HG02623 (cell line): Measurements from ENCODE around the gene WDFY3.

Source experiments
- ATAC-seq: cut with Tn5 transposase; IDR thresholded peaks from one replicate; pipeline ENCODE4 v1.9.1; 2021; ENCODE audit warnings: moderate library complexity; ENCODE audit not compliant: unreplicated experiment

WDFY3 gene

DNA sequence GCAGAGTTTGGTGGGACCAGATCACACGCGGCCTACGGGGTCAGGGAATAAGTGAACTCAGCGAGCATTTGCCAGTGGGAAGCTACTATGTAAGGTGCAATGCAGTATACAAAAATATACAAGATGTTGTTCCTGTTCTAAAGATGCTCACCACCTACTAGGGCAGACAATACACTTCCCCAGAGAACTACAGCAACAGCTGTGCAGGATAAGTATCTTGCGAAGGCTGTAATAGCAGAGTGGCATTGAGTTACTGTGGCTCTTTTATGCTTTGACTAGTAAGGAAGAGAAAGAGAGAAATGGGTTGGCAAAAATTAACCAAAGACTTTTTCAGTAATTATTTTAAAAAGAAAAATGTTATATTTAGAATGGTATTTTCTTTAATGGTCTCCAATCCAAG, 322.4 kb downstream of the WDFY3 start:
- no peak for ATAC-seq

DNA sequence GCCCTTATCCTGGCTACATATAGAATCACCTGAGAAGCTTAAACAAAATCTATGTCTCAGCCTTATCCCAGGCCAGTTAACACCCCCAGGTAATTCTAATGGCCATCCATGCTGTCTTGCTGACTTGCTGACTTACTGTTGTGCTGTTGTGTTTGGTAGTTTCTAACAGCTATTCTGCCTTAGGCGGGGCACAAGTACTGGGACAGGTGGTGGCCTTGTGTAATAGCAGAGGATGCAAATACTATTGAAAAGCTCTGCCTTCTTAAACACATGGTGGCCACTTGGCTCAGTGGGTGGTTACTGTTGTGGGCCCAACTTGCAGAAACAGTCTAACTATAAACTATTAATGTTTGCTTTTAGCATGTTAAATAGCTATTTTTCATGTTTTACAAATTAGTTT, 327.3 kb downstream of the WDFY3 start:
- ATAC-seq, result no peak

DNA sequence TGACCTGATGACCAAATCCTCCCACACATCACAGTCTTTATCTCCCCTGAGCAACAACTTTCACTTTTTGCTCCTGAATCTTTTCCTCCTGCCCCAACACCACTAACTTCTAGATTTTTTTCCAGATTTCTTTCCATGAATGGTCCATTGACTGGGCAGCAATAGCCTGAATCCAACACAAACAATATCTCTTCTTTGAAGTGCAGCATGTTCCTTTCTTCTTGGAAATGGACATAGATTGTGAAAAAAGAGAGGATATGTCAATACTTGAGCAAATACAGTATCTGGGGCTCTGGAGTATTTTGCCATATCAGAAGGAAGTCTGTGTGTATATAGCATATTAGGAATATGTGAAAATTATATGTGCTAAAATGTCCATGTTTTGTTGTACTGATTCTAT, 328.4 kb downstream of the WDFY3 start:
- no peak for ATAC-seq

DNA sequence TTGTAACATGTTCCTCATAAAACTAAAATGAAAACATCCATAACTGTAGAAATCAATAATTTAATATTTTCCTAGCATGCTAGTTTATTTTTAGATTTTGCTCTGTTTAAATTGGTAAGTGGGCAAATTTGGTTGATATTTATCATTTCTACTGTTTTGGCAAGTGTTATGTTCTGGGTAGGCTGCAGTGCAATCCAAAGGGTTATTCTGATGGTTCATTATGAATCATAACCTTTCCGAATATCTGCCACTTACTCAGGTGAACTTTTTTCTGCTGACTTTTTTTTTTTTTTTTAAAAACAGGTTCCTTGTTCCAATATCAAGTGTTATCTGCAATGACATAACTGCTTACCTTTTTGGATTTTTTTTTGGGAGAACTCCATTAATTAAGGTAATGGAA, 331.5 kb downstream of the WDFY3 start:
- no peak for ATAC-seq

DNA sequence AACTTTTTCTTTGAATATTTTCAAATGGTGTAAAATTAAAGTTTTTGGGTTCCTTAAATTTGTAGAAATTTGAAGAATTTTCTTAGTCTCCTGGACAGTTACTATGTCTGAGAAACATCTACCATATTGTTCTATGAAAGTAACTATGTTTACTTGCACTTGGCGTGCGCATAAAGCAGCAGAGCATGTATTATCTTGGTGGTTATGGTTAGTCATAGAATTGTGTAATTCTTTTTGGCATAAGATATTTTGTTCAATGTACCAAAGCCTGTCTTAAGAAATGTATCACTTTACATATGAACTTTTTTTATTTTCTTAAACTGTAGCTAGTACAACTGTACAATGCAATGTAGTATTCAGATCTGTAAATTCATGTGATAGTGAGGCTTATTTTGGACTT, 334.4 kb downstream of the WDFY3 start:
- ATAC-seq, result no peak

DNA sequence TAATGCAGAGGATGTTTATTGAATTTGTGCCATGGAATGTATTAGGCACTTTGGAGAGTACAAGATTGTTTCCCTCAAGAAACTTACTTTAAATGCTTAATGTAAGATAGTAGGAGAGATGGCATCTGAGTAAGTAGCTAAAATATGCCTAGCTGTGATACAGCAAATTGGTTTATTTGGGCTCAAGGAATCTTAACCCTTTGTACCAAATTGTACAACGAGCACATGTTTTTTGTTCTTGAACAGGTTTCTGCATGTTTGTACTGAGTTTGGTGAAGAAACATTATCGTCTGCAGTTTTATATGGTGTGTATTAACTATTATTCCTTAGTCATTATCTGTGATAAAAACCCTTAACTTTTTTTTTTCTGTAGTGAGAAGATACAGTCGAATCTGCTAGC, 334.9 kb downstream of the WDFY3 start:
- no peak for ATAC-seq

DNA sequence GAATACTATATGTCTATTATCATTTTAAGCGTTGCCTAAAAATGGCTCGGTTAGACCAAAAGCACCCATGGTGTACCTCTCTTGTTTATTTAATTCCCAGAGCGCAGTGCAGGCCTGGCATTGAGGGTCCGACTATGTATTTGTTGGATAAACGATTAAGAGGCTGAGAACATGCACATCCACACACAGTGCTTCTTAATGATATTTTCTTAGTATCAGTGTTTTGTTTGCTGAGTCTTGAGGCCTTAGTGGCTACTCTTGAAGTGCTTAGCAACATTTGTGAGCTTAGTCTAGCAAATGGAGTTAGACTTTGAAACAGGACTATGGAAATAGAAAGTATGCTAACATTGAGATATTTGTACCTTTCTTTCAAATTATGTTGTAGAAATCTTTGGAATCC, 339.8 kb downstream of the WDFY3 start:
- ATAC-seq, result no peak

DNA sequence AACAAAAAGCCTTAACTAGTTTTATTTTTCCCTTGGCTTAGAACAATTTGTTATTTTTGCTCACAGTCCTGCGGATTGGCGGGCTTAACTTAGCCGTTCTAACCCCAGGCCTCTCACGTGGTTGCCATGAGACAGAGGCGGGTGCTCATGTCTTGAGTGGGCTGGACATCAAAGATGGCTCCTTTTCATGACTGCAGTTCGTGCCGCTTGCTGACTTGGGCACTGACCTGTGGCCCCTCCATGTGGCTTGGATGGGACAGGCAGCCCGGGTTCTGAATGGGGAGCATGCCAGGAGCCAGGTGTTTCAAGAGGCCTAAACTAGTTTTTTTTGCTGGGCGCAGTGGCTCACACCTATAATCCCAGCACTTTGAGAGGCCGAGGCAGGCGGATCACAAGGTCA, 342.8 kb downstream of the WDFY3 start:
- ATAC-seq, result no peak

DNA sequence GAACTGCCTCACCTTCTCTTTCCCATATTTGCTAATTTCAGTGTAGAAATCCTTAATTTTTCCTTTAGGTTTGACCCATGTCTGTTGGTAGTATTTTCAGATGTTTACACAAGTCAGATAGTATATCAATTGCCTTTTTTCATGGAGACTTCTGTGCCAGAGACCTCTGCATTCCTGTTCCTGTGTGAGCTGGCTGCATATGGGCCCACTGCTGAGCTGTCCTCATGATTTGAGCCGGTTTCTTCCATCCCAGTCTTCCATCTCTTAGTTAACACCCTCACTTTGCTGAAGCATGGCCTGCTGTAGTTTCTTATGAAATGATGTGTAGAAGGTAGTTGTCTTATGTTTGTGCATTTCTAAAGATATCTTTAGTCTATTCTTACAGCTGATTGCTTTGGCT, 343.5 kb downstream of the WDFY3 start:
- no peak for ATAC-seq
